GM18502 (cell line): Measurements from ENCODE around the gene RANBP3L.
"Not testable (repeated sequence)": the region's sequence is repeated elsewhere in the genome, so short reads cannot be mapped to it uniquely, and the experiment has no call there.

Experiments
- ATAC-seq: cut with Tn5 transposase; IDR thresholded peaks from one replicate; pipeline ENCODE4 v1.9.1; 2021; ENCODE audit warnings: mild to moderate bottlenecking; ENCODE audit not compliant: unreplicated experiment, poor library complexity

RANBP3L gene

DNA sequence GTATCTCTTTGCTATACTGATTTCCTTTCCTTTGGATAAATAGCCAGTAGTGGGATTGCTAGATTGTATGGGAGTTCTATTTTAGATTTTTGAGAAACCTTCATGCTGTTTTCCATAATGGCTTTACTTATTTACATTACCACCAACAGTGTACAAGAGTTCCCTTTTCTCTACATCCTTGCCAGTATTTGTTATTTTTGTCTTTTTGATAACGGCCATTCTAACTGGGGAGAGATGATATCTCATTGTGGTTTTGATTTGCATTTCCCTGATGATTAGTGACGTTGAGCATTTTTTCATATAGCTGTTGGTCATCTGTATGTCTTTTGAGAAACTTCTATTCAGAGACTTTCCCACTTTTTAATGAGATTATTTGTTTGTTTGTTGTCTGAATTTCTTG, 85.8 kb downstream of the RANBP3L start:
- ATAC-seq, result no peak

DNA sequence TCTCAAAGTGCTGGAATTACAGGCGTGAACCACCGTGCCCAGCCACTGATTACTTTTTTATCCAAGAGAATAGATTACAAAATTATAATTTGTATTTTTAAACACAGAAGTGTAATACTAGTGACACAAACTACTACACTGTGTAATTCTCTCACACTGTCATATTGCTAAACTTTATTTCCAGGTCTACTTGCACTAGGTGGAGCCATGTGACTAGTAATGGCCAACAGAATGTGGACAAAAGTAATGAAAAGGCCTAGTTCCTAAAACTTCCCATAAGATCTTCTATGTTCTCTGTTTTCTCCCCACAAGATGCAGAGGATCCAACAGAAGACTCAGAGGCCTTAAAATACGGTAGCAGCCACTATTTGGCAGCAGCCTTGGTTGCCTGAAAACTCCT, 87.3 kb downstream of the RANBP3L start:
- ATAC-seq, result no peak

DNA sequence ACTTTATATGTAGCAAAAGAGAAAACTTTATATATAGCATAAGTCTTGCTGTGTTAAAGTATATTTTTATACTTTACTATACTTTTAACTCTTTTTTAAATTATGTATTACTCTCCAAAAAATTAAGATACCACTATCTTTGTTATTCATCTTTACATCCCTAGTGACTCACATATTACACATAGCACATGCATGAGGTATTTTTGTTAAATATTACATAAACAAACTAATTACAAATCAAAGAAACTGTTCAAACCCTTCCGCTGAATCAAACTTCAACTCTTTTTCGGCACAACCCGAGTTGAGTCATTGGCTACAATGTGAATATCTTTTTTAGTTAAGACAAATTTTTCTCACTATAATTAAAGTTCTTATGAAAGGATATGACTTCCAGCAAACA, 92.0 kb downstream of the RANBP3L start:
- no peak for ATAC-seq

DNA sequence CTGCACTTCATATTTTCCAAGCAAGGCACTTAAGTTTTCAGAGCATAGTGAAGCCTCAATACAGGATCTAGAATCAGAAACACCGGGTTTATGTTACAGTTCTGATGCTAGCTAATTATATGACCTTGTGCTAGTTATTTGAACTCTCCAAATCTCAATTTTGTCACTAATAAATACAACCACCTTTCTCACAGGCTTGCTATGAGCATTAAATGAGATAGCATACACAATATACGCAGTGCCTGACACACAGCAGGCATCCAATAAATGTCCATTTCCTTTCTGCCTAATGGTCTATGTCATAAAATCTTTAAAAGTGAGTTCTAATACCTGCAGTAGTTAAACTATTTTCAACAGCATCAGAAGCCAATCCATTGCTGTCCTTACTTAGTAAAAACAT, 92.9 kb downstream of the RANBP3L start:
- no peak for ATAC-seq

DNA sequence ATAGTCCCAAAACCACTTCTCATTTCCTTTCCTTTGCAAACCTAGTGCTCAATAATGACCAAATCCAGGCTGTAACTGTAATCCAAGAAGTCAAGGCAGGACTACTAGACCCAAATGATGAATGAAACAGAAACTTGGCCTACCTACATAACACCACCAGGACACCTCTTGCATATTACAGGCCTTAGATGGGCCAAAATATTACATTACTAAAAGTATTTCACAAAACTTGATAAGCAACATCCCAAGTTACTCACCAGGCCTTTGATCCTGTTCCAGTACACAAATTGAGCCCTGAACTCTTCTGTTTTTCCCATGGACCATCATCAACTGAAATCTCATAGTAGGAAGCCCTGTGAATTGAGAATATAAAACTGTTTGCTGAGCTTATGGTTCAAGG, 94.8 kb downstream of the RANBP3L start:
- ATAC-seq, result no peak

DNA sequence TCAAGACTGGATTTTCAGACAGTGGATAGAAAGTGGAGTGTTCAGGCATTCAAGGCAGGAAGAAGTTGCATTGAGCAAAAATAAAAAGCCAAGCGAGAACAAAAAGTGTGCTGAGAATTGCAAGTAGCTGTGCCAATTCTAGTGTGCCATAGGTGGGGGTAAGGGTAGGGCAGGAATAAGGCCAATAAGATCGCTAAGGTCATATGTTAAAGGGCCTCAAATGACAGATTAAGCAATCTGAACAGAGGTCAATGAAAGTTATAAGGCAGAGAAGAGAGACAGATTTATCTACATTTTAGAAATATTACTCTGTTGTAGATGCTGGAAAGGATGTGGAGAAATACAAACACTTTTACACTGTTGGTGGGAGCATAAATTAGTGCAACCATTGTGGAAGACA, 96.4 kb downstream of the RANBP3L start:
- no peak for ATAC-seq

DNA sequence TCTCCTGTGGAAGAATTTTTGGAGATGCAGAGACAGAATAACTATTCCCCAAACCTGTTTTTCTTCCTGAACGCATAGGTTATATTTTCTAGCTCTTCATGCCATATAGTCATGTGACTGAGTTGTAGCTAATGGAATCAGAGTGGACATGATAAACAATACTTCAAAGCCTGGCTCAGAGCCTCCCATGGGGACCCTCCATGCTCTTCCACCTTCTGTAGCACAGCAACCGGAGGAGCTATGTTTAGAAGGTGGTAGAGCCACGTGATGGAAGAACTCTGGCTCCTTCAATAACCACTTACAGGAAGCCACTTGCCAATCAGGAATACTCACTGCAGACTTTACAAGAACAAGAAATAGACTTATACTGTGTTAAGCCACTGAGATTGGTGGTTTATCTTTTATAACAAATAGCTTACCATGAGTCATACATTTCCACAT, 99.2 kb downstream of the RANBP3L start:
- no peak for ATAC-seq

DNA sequence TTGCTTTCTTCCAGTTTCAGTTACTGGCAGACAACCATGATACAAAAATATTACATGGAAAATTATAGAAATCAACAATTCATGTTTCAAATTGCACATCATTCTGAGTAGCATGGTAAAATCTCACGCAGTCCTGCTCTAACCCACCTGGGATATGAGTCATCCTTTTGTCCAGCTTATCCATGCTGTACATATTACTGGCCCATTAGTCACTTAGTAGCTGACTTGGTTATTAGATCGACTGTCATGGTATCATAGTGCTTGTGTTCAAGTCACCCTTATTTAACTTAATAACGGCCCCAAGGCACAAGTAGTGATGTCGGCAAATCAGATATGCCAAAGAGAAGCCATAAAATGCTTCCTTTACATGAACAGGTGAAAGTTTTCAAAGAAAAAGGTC, 101.2 kb downstream of the RANBP3L start:
- ATAC-seq, result no peak

DNA sequence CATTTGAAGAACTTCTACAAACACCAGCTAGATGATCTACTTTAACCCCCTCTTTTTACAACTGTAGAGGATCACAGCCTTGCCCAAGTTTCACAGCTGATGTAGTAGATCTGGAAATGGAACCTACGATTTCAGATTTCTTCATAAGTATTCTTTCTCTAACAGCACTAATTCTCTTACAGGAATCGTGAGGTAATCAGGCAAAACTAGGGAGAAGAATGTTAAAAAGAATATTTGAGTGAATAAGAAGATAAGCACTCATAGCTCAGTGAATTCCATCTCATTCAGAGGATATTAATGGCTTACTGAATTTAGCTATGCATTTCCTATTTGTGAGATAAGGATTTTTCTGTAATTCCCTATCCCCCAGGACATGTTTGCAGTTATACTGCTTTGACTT, 102.1 kb downstream of the RANBP3L start:
- no peak for ATAC-seq

DNA sequence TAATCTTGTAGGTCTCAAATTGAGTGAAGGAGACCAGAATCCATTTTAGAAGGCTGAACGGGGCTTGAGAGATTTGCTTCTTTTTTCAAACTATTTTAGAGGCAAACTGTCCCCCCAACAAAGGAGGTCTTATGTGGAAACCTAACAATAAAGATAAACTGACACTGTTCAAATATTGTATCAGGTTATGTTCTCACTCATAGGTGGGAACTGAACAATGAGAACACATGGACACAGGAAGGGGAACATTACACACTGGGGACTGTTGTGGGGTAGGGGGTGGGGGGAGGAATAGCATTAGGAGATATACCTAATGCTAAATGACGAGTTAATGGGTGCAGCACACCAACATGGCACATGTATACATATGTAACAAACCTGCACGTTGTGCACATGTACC, 102.9 kb downstream of the RANBP3L start:
- ATAC-seq, result not testable (repeated sequence)
